ENCODE data around the gene MAPK6. TPM values are rescaled to one million over a fixed set of nuclear protein-coding genes. Genes with fewer than 3 reads are reported as not detected.

MAPK6 gene
- total and polyA plus RNA-seq, 8 donors = 2.3 to 159 (median 14.5) TPM

- no peaks in the 10 kb centered on the region for H3K9me3 ChIP-seq
- H3K36me3 ChIP-seq = peaks cover 0 to 3% (median 0%) of the 10 kb centered on the region in 4 donors
- peak; percentile 71 to 72 for DNase-seq
- intact Hi-C loops (cut with DNase I; ENCODE audit: low total_unique reads) = no loop called here
- no peaks in the 10 kb centered on the region for H3K27me3 ChIP-seq
- H3K27ac ChIP-seq = peak overlapping the region in 4 of 5 donors; percentile 29 to 67 (median 46)
- no peak overlapping the region for H3K4me3 ChIP-seq
- 37 to 84% (median 42%) methylated on average over 10 of the region's 10 CpGs for WGBS, 5 donors
- peaks cover 0 to 30% (median 17%) of the 10 kb centered on the region in 4 donors for H3K4me1 ChIP-seq
- no peak for TF ChIP-seq EP300 (IDR thresholded peaks at IDR 0.05)
- peak in 2 of 3 donors; percentile 70 to 88 for TF ChIP-seq POLR2AphosphoS5 (IDR thresholded peaks at IDR 0.05)
- no peak for TF ChIP-seq CTCF (IDR thresholded peaks at IDR 0.05)
- TF ChIP-seq POLR2A (IDR thresholded peaks at IDR 0.05) = no peak
Measured at GRCh38 chr15:52071570-52071969, 52.6 kb downstream of the MAPK6 start.

DNA sequence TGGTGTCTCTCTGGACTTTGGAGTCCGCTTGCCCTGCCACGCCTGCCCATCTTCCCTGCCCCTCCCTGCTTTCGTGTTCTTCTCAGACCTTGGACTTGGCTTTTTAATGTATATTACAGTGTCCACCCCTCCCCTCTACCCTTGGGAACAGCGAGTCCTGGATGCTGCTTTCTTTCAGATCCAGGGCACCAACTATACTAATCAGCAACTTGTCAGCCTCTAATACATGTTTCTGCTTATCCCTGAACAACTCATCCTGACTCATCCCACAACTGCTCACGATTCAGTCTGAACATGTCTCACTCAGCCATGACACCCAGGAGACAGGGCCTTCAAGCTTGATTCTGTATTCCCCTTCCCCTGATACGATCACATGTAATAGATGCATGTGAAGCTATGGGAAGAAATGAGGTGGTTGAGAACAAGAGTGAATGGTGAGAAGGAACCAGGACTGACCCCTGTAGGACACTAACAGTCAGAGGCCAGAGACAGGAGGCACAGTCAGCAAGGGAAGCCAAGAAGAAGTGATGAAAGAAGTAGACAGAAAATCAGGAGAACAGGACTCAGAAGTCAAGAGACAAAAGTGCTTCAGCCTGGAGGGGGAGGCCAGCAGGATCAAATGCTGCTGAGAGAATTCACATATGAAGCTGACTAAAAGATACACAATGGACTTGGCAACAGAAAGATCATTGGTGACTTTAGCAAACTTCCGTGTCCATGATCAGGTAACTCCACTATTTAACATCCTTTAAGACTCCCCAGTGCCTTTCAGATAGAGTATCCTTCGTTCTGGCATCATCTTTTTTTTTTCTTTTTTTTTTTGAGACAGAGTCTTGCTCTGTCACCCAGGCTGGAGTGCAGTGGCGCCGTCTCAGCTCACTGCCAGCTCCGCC, 58.1 kb downstream of the MAPK6 start:
- DNase-seq = no peak
- no peaks in the 10 kb centered on the region for H3K9me3 ChIP-seq
- H3K36me3 ChIP-seq = no peaks in the 10 kb centered on the region
- TF ChIP-seq POLR2AphosphoS5 (IDR thresholded peaks at IDR 0.05) (no peak), EP300 (IDR thresholded peaks at IDR 0.05) (no peak), CTCF (IDR thresholded peaks at IDR 0.05) (no peak), POLR2A (IDR thresholded peaks at IDR 0.05) (no peak)
- peaks cover 0 to 8% (median 4%) of the 10 kb centered on the region in 4 donors for H3K4me1 ChIP-seq
- intact Hi-C loops (cut with DNase I; ENCODE audit: low total_unique reads) = no loop called here
- H3K27ac ChIP-seq = no peak overlapping the region
- no peak overlapping the region for H3K4me3 ChIP-seq
- no peaks in the 10 kb centered on the region for H3K27me3 ChIP-seq
- WGBS, 5 donors = 78 to 86% (median 83%) methylated on average over 11 of the region's 11 CpGs

- WGBS, 5 donors = 64 to 76% (median 75%) methylated on average over 8 to 10 of the region's 10 CpGs
- no peaks in the 10 kb centered on the region for H3K27me3 ChIP-seq
- H3K27ac ChIP-seq = no peak overlapping the region
- H3K36me3 ChIP-seq = no peaks in the 10 kb centered on the region
- DNase-seq = no peak
- H3K4me3 ChIP-seq = no peak overlapping the region
- peaks cover 0 to 8% (median 4%) of the 10 kb centered on the region in 4 donors for H3K4me1 ChIP-seq
- no peaks in the 10 kb centered on the region for H3K9me3 ChIP-seq
- TF ChIP-seq CTCF (IDR thresholded peaks at IDR 0.05) (no peak), POLR2A (IDR thresholded peaks at IDR 0.05) (no peak), POLR2AphosphoS5 (IDR thresholded peaks at IDR 0.05) (no peak), EP300 (IDR thresholded peaks at IDR 0.05) (no peak)
- intact Hi-C loops (cut with DNase I; ENCODE audit: low total_unique reads) = no loop called here
Measured at GRCh38 chr15:52078197-52078875, 59.3 kb downstream of the MAPK6 start.

DNA sequence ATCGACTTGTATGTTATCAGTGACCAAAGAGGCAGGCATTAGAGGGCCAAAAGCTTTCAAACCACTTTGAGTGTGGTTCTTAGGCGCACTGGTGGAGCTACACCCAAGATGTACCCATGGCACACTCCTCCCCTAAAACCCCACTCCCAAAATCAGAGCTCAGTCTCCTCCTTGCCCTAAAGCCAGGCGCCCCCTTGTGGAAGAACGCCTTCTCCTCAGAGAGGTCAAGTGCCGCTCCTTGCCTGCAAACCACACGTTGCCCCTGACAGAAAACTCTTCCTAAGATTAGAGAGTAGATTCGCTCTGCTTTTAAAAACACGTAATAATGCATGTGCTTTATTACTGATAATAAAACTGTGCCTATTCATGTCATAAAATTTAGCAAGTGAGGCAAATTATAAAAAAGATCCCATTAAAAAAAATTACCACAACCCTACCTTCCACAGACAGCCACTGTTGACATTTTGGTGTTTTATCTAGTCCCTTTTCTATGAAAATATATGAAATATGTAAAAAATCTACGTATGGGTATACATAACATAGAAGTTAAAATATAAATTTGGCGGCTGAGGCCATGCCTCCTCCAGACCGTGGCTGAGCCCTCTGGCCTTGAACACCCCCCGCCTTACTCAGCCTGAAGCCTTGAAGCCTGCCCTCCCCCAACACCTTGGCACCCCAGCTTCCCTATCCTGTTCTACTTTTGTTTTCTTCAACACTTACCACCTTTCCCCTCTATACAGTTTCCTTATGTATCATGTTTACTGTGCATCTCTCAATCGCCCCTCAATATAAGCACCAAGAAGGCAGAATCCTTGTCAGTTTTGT, 60.1 kb downstream of the MAPK6 start:
- TF ChIP-seq POLR2A (IDR thresholded peaks at IDR 0.05) (no peak), CTCF (IDR thresholded peaks at IDR 0.05) (peak in 5 of 7 experiments; percentile 62 to 83 (median 75))
- Histone ChIP-seq H3K27me3 (no peaks in the 10 kb centered on the region), H3K9me3 (no peaks in the 10 kb centered on the region), H3K4me1 (peaks cover 0 to 8% (median 4%) of the 10 kb centered on the region in 4 donors), H3K36me3 (no peaks in the 10 kb centered on the region), H3K4me3 (no peak overlapping the region), H3K27ac (no peak overlapping the region)
- intact Hi-C loops (cut with DNase I; ENCODE audit: low total_unique reads) = no loop called here
- peak; percentile 86 to 89 for DNase-seq
- WGBS, 5 donors = 40 to 46% (median 42%) methylated on average over 13 of the region's 13 CpGs
